Heart left ventricle (tissue), 13 donors: ENCODE results near the gene CIC.

Experiments used
- POLR2A ChIP-seq, 2 donors: fragments of 450-650 bp; IDR thresholded peaks; one replicate each; pipeline ENCODE4 v1.6.1; 2017; ENCODE audit warnings: antibody characterized with exemption in 2 of 2, mild to moderate bottlenecking in 2 of 2, moderate library complexity in 2 of 2
- TF ChIP-seq, protein P1 (sequence below), 12 donors: fragments of 200-600 bp; sonication (generic) in 4 of 12; IDR thresholded peaks; one replicate each; pipeline versions ENCODE4 v1.5.0 to v1.8.0; 2018 to 2022; ENCODE audit warnings: antibody characterized with exemption in 12 of 12, mild to moderate bottlenecking in 5 of 12
- donor health status: ischemic (EF 13 %, LVEDD 7.1; RV severe dilation, severe dysfunction).
- donor health status: DM: no; HTN: yes; CAD: no.
- donor health status: DM: no; HTN: no; CAD: no.
- donor health status: ischemic (EF 25% LVEDD 6.9; RV normal size, moderate dysfunction).
- donor health status: ischemic (EF 25% LVEDD 5.7; RV mildly dilated, moderate dysfunction).
- donor health status: ischemic (EF 35%, LVEDD 5.7; RV mildly dilated, moderate dysfunction).
- donor health status: nonischemic (EF 11% LVEDD 7.7; RV severe dilation, severe dysfunction).
- donor health status: DM: yes; HTN: yes; CAD: no.
- donor health status: PGD.
- donor health status: ischemic (EF 29% LVEDD 5.4; RV normal size, mild dysfunction).
- donor health status: nonischemic (EF 23%, LVEDD 6.1; RV moderate dilation, normal function).

DNA sequence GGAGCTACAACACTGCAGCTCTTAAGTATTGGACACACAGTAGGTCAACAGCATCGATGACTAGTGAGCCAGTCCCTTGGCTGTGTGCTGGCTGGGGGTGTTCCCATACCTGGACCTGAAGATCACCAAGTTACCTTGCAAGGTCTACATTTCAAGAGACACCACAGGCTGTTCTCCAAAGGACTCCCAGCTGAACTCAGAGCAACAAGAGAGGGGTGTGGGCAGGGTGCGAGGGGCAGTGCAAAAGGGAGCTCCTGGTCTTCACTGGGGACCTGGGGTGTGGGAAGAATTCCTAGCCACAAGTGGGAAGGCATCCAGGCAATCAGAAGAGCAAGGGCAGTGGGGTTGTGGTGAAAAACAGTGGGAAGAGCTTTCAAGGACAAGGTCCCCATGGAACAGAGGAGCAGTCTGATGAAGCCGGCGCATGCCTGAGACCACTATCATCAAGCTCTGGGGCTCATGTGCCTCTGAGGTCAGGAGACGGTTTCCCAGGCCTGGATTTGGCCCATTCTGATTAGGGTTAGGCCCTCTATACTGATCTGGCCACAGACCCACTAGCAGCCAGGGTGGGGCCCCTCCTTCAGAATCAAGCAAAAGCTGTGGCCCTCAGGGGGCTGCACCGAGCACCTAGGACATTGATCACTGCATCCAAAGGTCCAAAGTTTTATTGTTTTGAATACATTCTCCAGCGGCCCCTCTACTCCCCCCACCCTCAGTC is 22.0 kb upstream of the CIC start:
- TF ChIP-seq POLR2A (IDR thresholded peaks at IDR 0.05) = no peak
- TF ChIP-seq, protein P1, sequence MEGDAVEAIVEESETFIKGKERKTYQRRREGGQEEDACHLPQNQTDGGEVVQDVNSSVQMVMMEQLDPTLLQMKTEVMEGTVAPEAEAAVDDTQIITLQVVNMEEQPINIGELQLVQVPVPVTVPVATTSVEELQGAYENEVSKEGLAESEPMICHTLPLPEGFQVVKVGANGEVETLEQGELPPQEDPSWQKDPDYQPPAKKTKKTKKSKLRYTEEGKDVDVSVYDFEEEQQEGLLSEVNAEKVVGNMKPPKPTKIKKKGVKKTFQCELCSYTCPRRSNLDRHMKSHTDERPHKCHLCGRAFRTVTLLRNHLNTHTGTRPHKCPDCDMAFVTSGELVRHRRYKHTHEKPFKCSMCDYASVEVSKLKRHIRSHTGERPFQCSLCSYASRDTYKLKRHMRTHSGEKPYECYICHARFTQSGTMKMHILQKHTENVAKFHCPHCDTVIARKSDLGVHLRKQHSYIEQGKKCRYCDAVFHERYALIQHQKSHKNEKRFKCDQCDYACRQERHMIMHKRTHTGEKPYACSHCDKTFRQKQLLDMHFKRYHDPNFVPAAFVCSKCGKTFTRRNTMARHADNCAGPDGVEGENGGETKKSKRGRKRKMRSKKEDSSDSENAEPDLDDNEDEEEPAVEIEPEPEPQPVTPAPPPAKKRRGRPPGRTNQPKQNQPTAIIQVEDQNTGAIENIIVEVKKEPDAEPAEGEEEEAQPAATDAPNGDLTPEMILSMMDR (IDR thresholded peaks at IDR 0.05) = no peak
